ENCODE results near the gene PLA2G4F.
A peak's percentile ranks its signal among the peaks of the same experiment; 100 is the strongest.

The PLA2G4F gene

GRCh38 chr15:42131826-42132806 is 24.3 kb downstream of the PLA2G4F start:
- TF ChIP-seq JUND (IDR thresholded peaks at IDR 0.05; ENCODE audit: low read depth): no peak
- in situ Hi-C loops (cut with HindIII; ENCODE audit: low pct_unique_long_range_greater_than_20kb, low sequenced_read_pairs): no loop called here
- DNase-seq (ENCODE audit: low read depth in 1 of 2, low spot score in 1 of 2): no peak

- in situ Hi-C loops (cut with HindIII; ENCODE audit: low pct_unique_long_range_greater_than_20kb, low sequenced_read_pairs): no loop called here
- DNase-seq (ENCODE audit: low read depth in 1 of 2, low spot score in 1 of 2): no peak
- no peak for TF ChIP-seq JUND (IDR thresholded peaks at IDR 0.05; ENCODE audit: low read depth)
Measured at GRCh38 chr15:42131006-42131405, 25.4 kb downstream of the PLA2G4F start.

- in situ Hi-C loops (cut with HindIII; ENCODE audit: low pct_unique_long_range_greater_than_20kb, low sequenced_read_pairs): no loop called here
- no peak for DNase-seq (ENCODE audit: low read depth in 1 of 2, low spot score in 1 of 2)
- TF ChIP-seq JUND (IDR thresholded peaks at IDR 0.05; ENCODE audit: low read depth): no peak
Measured at GRCh38 chr15:42130246-42130986, 26.0 kb downstream of the PLA2G4F start.

- no peak for TF ChIP-seq JUND (IDR thresholded peaks at IDR 0.05; ENCODE audit: low read depth)
- no peak for DNase-seq (ENCODE audit: low read depth in 1 of 2, low spot score in 1 of 2)
- in situ Hi-C loops (cut with HindIII; ENCODE audit: low pct_unique_long_range_greater_than_20kb, low sequenced_read_pairs): no loop called here
Measured at GRCh38 chr15:42129364-42129763, 27.1 kb downstream of the PLA2G4F start.

GRCh38 chr15:42128476-42128875 is 28.0 kb downstream of the PLA2G4F start:
- TF ChIP-seq JUND (IDR thresholded peaks at IDR 0.05; ENCODE audit: low read depth): no peak
- in situ Hi-C loops (cut with HindIII; ENCODE audit: low pct_unique_long_range_greater_than_20kb, low sequenced_read_pairs): no loop called here
- no peak for DNase-seq (ENCODE audit: low read depth in 1 of 2, low spot score in 1 of 2)

GRCh38 chr15:42123546-42123945 is 32.9 kb downstream of the PLA2G4F start:
- no peak for TF ChIP-seq JUND (IDR thresholded peaks at IDR 0.05; ENCODE audit: low read depth)
- DNase-seq (ENCODE audit: low read depth in 1 of 2, low spot score in 1 of 2): no peak
- in situ Hi-C loops (cut with HindIII; ENCODE audit: low pct_unique_long_range_greater_than_20kb, low sequenced_read_pairs): no loop called here

- no peak for TF ChIP-seq JUND (IDR thresholded peaks at IDR 0.05; ENCODE audit: low read depth)
- no peak for DNase-seq (ENCODE audit: low read depth in 1 of 2, low spot score in 1 of 2)
- in situ Hi-C loops (cut with HindIII; ENCODE audit: low pct_unique_long_range_greater_than_20kb, low sequenced_read_pairs): no loop called here
Measured at GRCh38 chr15:42121682-42122081, 34.8 kb downstream of the PLA2G4F start.

GRCh38 chr15:42121021-42121420 is 35.4 kb downstream of the PLA2G4F start:
- no peak for TF ChIP-seq JUND (IDR thresholded peaks at IDR 0.05; ENCODE audit: low read depth)
- DNase-seq (ENCODE audit: low read depth in 1 of 2, low spot score in 1 of 2): no peak
- in situ Hi-C loops (cut with HindIII; ENCODE audit: low pct_unique_long_range_greater_than_20kb, low sequenced_read_pairs): no loop called here

- TF ChIP-seq JUND (IDR thresholded peaks at IDR 0.05; ENCODE audit: low read depth): no peak
- no peak for DNase-seq (ENCODE audit: low read depth in 1 of 2, low spot score in 1 of 2)
- in situ Hi-C loops (cut with HindIII; ENCODE audit: low pct_unique_long_range_greater_than_20kb, low sequenced_read_pairs): no loop called here
Measured at GRCh38 chr15:42120285-42120684, 36.2 kb downstream of the PLA2G4F start.

GRCh38 chr15:42119446-42119760 is 37.0 kb downstream of the PLA2G4F start:
- no peak for DNase-seq (ENCODE audit: low read depth in 1 of 2, low spot score in 1 of 2)
- TF ChIP-seq JUND (IDR thresholded peaks at IDR 0.05; ENCODE audit: low read depth): no peak
- in situ Hi-C loops (cut with HindIII; ENCODE audit: low pct_unique_long_range_greater_than_20kb, low sequenced_read_pairs): no loop called here

- no peak for TF ChIP-seq JUND (IDR thresholded peaks at IDR 0.05; ENCODE audit: low read depth)
- peak in 1 of 2 experiments; percentile 78 for DNase-seq (ENCODE audit: low read depth in 1 of 2, low spot score in 1 of 2)
- in situ Hi-C loops (cut with HindIII; ENCODE audit: low pct_unique_long_range_greater_than_20kb, low sequenced_read_pairs): no loop called here
Measured at GRCh38 chr15:42118650-42119445, 37.6 kb downstream of the PLA2G4F start.

GRCh38 chr15:42111924-42112323 is 44.5 kb downstream of the PLA2G4F start:
- in situ Hi-C loops (cut with HindIII; ENCODE audit: low pct_unique_long_range_greater_than_20kb, low sequenced_read_pairs): no loop called here
- no peak for TF ChIP-seq JUND (IDR thresholded peaks at IDR 0.05; ENCODE audit: low read depth)
- no peak for DNase-seq (ENCODE audit: low read depth in 1 of 2, low spot score in 1 of 2)

All from T47D (cell line).